ENCODE data around the gene ANKMY2.

ANKMY2 gene

GRCh38 chr7:16670731-16671344 is 25.3 kb upstream of the ANKMY2 start:
- POLR2A ChIA-PET = no interaction called here
- no peak for TF ChIP-seq CTCF (IDR thresholded peaks at IDR 0.05; ENCODE audit: insufficient read depth, low read length, missing control alignments)
- CTCF ChIA-PET = interaction anchor here (0.8 to 1.6 kb wide), 2 partner anchors 24 to 26 kb away, joined by 3 to 4 read pairs; no protein-coding TSS in a partner anchor
- no peak overlapping the region for H3K4me3 ChIP-seq (ENCODE audit: low read depth, low read length)
- DNase-seq (ENCODE audit: low read depth, low spot score) = no peak

GRCh38 chr7:16670021-16670420 is 24.5 kb upstream of the ANKMY2 start:
- no peak for TF ChIP-seq CTCF (IDR thresholded peaks at IDR 0.05; ENCODE audit: insufficient read depth, low read length, missing control alignments)
- POLR2A ChIA-PET = no interaction called here
- DNase-seq (ENCODE audit: low read depth, low spot score) = peak; percentile 59
- CTCF ChIA-PET = interaction anchor here (0.9 to 3.5 kb wide), 2 partner anchors 12 to 24 kb away, joined by 3 to 13 read pairs; no protein-coding TSS in a partner anchor
- no peak overlapping the region for H3K4me3 ChIP-seq (ENCODE audit: low read depth, low read length)

GRCh38 chr7:16669581-16669980 is 24.0 kb upstream of the ANKMY2 start:
- DNase-seq (ENCODE audit: low read depth, low spot score) = no peak
- POLR2A ChIA-PET = no interaction called here

GRCh38 chr7:16668978-16669377 is 23.4 kb upstream of the ANKMY2 start:
- ChIA-PET CTCF (interaction anchor here (1.1 to 3.5 kb wide), 2 partner anchors 9 to 26 kb away, joined by 3 to 13 read pairs; no protein-coding TSS in a partner anchor), POLR2A (no interaction called here)
- no peak for TF ChIP-seq CTCF (IDR thresholded peaks at IDR 0.05; ENCODE audit: insufficient read depth, low read length, missing control alignments)

More at GRCh38 chr7:16669581-16669980, 24.0 kb upstream of the ANKMY2 start:
- H3K4me3 ChIP-seq (ENCODE audit: low read depth, low read length) = no peak overlapping the region
- no peak for TF ChIP-seq CTCF (IDR thresholded peaks at IDR 0.05; ENCODE audit: insufficient read depth, low read length, missing control alignments)
- CTCF ChIA-PET = interaction anchor here (0.9 to 3.5 kb wide), 3 partner anchors 9 to 25 kb away, joined by 3 to 13 read pairs (median 3); no protein-coding TSS in a partner anchor

GRCh38 chr7:16668049-16668858 is 22.7 kb upstream of the ANKMY2 start:
- CTCF ChIA-PET = interaction anchor here (0.8 to 3.5 kb wide), 7 partner anchors 10 to 76 kb away, joined by 3 to 13 read pairs (median 3); no protein-coding TSS in a partner anchor
- peak; percentile 99 for DNase-seq (ENCODE audit: low read depth, low spot score)
- peak; percentile 21 for TF ChIP-seq CTCF (IDR thresholded peaks at IDR 0.05; ENCODE audit: insufficient read depth, low read length, missing control alignments)
- no peak overlapping the region for H3K4me3 ChIP-seq (ENCODE audit: low read depth, low read length)
- POLR2A ChIA-PET = interaction anchor here (0.6 to 1.1 kb wide), 2 partner anchors 23 to 1740 kb away, joined by 3 to 10 read pairs; partner anchors contain the start of genes ANKMY2 and BZW2

More at GRCh38 chr7:16668978-16669377, 23.4 kb upstream of the ANKMY2 start:
- no peak for DNase-seq (ENCODE audit: low read depth, low spot score)
- H3K4me3 ChIP-seq (ENCODE audit: low read depth, low read length) = no peak overlapping the region

GRCh38 chr7:16667355-16667754 is 21.8 kb upstream of the ANKMY2 start:
- TF ChIP-seq CTCF (IDR thresholded peaks at IDR 0.05; ENCODE audit: insufficient read depth, low read length, missing control alignments) = no peak
- ChIA-PET POLR2A (interaction anchor here (0.6 to 1.1 kb wide), 2 partner anchors 22 to 1741 kb away, joined by 3 to 10 read pairs; partner anchors contain the start of genes ANKMY2 and BZW2), CTCF (interaction anchor here (0.7 to 3.5 kb wide), 5 partner anchors 21 to 77 kb away, joined by 3 to 13 read pairs (median 3); no protein-coding TSS in a partner anchor)
- H3K4me3 ChIP-seq (ENCODE audit: low read depth, low read length) = no peak overlapping the region
- no peak for DNase-seq (ENCODE audit: low read depth, low spot score)

Data from AG04449 (cell line).